ENCODE results near the gene UNC13A. TPM values are rescaled to one million over a fixed set of nuclear protein-coding genes. Genes with fewer than 3 reads are reported as not detected.

The UNC13A gene
- total RNA-seq, 1 experiment from 2014 or later = 0.18 TPM

- no peak overlapping the region for H3K4me3 Mint-ChIP-seq (ENCODE audit: unreplicated experiment)
- H3K36me3 ChIP-seq (ENCODE audit: control insufficient read depth, insufficient read depth, low read length) = peaks cover 1% of the 10 kb centered on the region
- ChIA-PET CTCF (no interaction called here), POLR2A (no interaction called here)
- 0 out of 2 replicates have a peak, but pooled peaks cover 9% of the 10 kb centered on the region for H3K4me1 ChIP-seq
- H3K9me3 ChIP-seq = no peaks in the 10 kb centered on the region
- peaks cover 44% of the 10 kb centered on the region for H3K36me3 Mint-ChIP-seq (ENCODE audit: insufficient read depth, unreplicated experiment)
- no peaks in the 10 kb centered on the region for H3K27me3 ChIP-seq (replicated peaks; ENCODE audit: control insufficient read depth, insufficient read depth, low read length)
- H3K27ac Mint-ChIP-seq (ENCODE audit: unreplicated experiment) = no peak overlapping the region
- intact Hi-C loops (cut with micrococcal nuclease; ENCODE audit: unreplicated experiment) = loop anchor here (5.0 kb wide), 2 partner anchors 50 to 220 kb away; partner anchors contain the start of gene GTPBP3
- no peak for TF ChIP-seq CTCF (IDR thresholded peaks at IDR 0.05; ENCODE audit: insufficient read depth in 1 of 2, low read depth in 1 of 2, low read length in 1 of 2, severe bottlenecking in 1 of 2, unreplicated experiment in 1 of 2)
- no peaks in the 10 kb centered on the region for H3K27me3 Mint-ChIP-seq (ENCODE audit: insufficient read depth, unreplicated experiment)
- peaks cover 13% of the 10 kb centered on the region for H3K4me1 Mint-ChIP-seq (ENCODE audit: low read depth, unreplicated experiment)
- BruUV-seq (replicated peaks) = no TSS peak
- no peak overlapping the region for H3K4me3 ChIP-seq (ENCODE audit: low read depth, low read length)
- no peaks in the 10 kb centered on the region for H3K9me3 Mint-ChIP-seq (ENCODE audit: unreplicated experiment)
- no peak for DNase-seq
These were observed 130.7 kb downstream of the UNC13A start for GRCh38 chr19:17557466-17557865.

- no peak for DNase-seq
- Mint-ChIP-seq H3K36me3 (ENCODE audit: insufficient read depth, unreplicated experiment) (peaks cover 40% of the 10 kb centered on the region), H3K27me3 (ENCODE audit: insufficient read depth, unreplicated experiment) (no peaks in the 10 kb centered on the region), H3K9me3 (ENCODE audit: unreplicated experiment) (no peaks in the 10 kb centered on the region), H3K4me1 (ENCODE audit: low read depth, unreplicated experiment) (peaks cover 13% of the 10 kb centered on the region), H3K4me3 (ENCODE audit: unreplicated experiment) (peak overlapping the region; percentile 77), H3K27ac (ENCODE audit: unreplicated experiment) (no peak overlapping the region)
- Histone ChIP-seq H3K9me3 (no peaks in the 10 kb centered on the region), H3K4me1 (0 out of 2 replicates have a peak, but pooled peaks cover 9% of the 10 kb centered on the region), H3K27me3 (replicated peaks; ENCODE audit: control insufficient read depth, insufficient read depth, low read length) (no peaks in the 10 kb centered on the region), H3K36me3 (ENCODE audit: control insufficient read depth, insufficient read depth, low read length) (peaks cover 1% of the 10 kb centered on the region), H3K4me3 (ENCODE audit: low read depth, low read length) (no peak overlapping the region; the same call in 1 of the 2 replicates)
- ChIA-PET CTCF (no interaction called here), POLR2A (no interaction called here)
- no peak for TF ChIP-seq CTCF (IDR thresholded peaks at IDR 0.05; ENCODE audit: insufficient read depth in 1 of 2, low read depth in 1 of 2, low read length in 1 of 2, severe bottlenecking in 1 of 2, unreplicated experiment in 1 of 2)
- intact Hi-C loops (cut with micrococcal nuclease; ENCODE audit: unreplicated experiment) = loop anchor here (5.0 kb wide), 2 partner anchors 50 to 220 kb away; partner anchors contain the start of gene GTPBP3
- BruUV-seq (replicated peaks) = TSS peak; percentile 72
These were observed 131.2 kb downstream of the UNC13A start for GRCh38 chr19:17556995-17557394.

- BruUV-seq (replicated peaks) = no TSS peak
These were observed 132.0 kb downstream of the UNC13A start for GRCh38 chr19:17555929-17556813.

More at GRCh38 chr19:17555929-17556813, 132.0 kb downstream of the UNC13A start:
- TF ChIP-seq CTCF (IDR thresholded peaks at IDR 0.05; ENCODE audit: insufficient read depth in 1 of 2, low read depth in 1 of 2, low read length in 1 of 2, severe bottlenecking in 1 of 2, unreplicated experiment in 1 of 2) = no peak
- Histone ChIP-seq H3K27me3 (replicated peaks; ENCODE audit: control insufficient read depth, insufficient read depth, low read length) (no peaks in the 10 kb centered on the region), H3K4me3 (ENCODE audit: low read depth, low read length) (peak overlapping the region; percentile 95), H3K4me1 (0 out of 2 replicates have a peak, but pooled peaks cover 9% of the 10 kb centered on the region), H3K36me3 (ENCODE audit: control insufficient read depth, insufficient read depth, low read length) (peaks cover 1% of the 10 kb centered on the region), H3K9me3 (no peaks in the 10 kb centered on the region)
- no peaks in the 10 kb centered on the region for H3K9me3 Mint-ChIP-seq (ENCODE audit: unreplicated experiment)
- peak; percentile 42 to 49 for DNase-seq
- H3K4me1 Mint-ChIP-seq (ENCODE audit: low read depth, unreplicated experiment) = peaks cover 13% of the 10 kb centered on the region
- H3K4me3 Mint-ChIP-seq (ENCODE audit: unreplicated experiment) = peak overlapping the region; percentile 77
- intact Hi-C loops (cut with micrococcal nuclease; ENCODE audit: unreplicated experiment) = loop anchor here (5.0 kb wide), 2 partner anchors 51 to 219 kb away; partner anchors contain the start of gene GTPBP3
- ChIA-PET POLR2A (interaction anchor here (0.6 kb wide), 1 partner anchor 737 kb away, joined by 9 read pairs; no protein-coding TSS in a partner anchor), CTCF (interaction anchor here (0.6 to 1.0 kb wide), 2 partner anchors 50 to 263 kb away, joined by 3 to 4 read pairs; no protein-coding TSS in a partner anchor)
- H3K36me3 Mint-ChIP-seq (ENCODE audit: insufficient read depth, unreplicated experiment) = peaks cover 31% of the 10 kb centered on the region
- H3K27me3 Mint-ChIP-seq (ENCODE audit: insufficient read depth, unreplicated experiment) = no peaks in the 10 kb centered on the region
- H3K27ac Mint-ChIP-seq (ENCODE audit: unreplicated experiment) = peak overlapping the region; percentile 53
